Endothelial cell (in vitro differentiated cells): ENCODE measurements around the gene ADAMTS19. TPM values are rescaled to one million over a fixed set of nuclear protein-coding genes. Genes with fewer than 3 reads are reported as not detected.
A peak's percentile ranks its signal among the peaks of the same experiment; 100 is the strongest.

Experiments used
- DNase-seq: peaks from one replicate; pipeline ENCODE4 v3.0.0; 2021; ENCODE audit warnings: low spot score
- H3K27ac Mint-ChIP-seq: one replicate; pipeline ENCODE4 v1.8.0; 2021; ENCODE audit warnings: mixed read lengths, inconsistent platforms; ENCODE audit not compliant: unreplicated experiment
- H3K27me3 Mint-ChIP-seq: one replicate; pipeline ENCODE4 v1.8.0; 2021; ENCODE audit warnings: mild to moderate bottlenecking, moderate library complexity, mixed read lengths, inconsistent platforms; ENCODE audit not compliant: unreplicated experiment
- H3K36me3 Mint-ChIP-seq: one replicate; pipeline ENCODE4 v1.8.0; 2021; ENCODE audit warnings: mild to moderate bottlenecking, low read depth, mixed read lengths, inconsistent platforms; ENCODE audit not compliant: unreplicated experiment
- H3K4me1 Mint-ChIP-seq: one replicate; pipeline ENCODE4 v1.8.0; 2021; ENCODE audit warnings: mild to moderate bottlenecking, mixed read lengths, inconsistent platforms; ENCODE audit not compliant: unreplicated experiment
- H3K4me3 Mint-ChIP-seq: one replicate; pipeline ENCODE4 v1.8.0; 2021; ENCODE audit warnings: mild to moderate bottlenecking, mixed read lengths, inconsistent platforms; ENCODE audit not compliant: unreplicated experiment
- H3K9me3 Mint-ChIP-seq: one replicate; pipeline ENCODE4 v1.8.0; 2021; ENCODE audit warnings: mixed read lengths, inconsistent platforms; ENCODE audit not compliant: unreplicated experiment
- total RNA-seq: library from RNA; stranded (reverse); fragmentation: NEBNext Ultra II Directional; extraction: Animal tissue kit (Norgen Biotek cat#: 25700); gene quantifications from one replicate; pipeline ENCODE4 v1.2.1, GENCODE V29; 2021; ENCODE audit not compliant: unreplicated experiment
- TF ChIP-seq, protein P1 (sequence below): fragments of 200-600 bp; sonication (generic); IDR thresholded peaks from one replicate; pipeline ENCODE4 v1.5.0; 2021; ENCODE audit warnings: antibody characterized with exemption; ENCODE audit not compliant: unreplicated experiment

ADAMTS19 gene
- total RNA-seq, 1 donor from 2014 or later = 6.9 TPM

DNA sequence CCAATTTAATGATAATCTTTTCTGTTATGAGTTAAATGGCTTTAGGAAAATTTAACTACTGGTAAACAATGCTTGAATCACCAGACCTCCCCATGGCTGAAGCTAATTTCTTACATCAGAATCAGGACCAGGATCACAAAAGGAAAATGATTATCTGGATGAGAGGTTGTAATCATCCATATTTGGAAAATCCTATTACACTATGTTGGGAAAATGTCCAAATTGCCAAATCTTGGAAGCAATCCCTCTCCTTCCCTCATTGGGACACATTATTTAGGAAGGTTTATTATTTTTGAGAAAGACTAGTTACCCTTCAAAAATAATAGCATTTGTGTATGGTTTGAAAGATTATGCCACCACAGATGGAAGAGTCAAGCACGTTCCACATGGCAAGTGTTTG is 157.1 kb downstream of the ADAMTS19 start:
- no peak overlapping the region for H3K4me3 Mint-ChIP-seq
- no peak for DNase-seq
- TF ChIP-seq, protein P1, sequence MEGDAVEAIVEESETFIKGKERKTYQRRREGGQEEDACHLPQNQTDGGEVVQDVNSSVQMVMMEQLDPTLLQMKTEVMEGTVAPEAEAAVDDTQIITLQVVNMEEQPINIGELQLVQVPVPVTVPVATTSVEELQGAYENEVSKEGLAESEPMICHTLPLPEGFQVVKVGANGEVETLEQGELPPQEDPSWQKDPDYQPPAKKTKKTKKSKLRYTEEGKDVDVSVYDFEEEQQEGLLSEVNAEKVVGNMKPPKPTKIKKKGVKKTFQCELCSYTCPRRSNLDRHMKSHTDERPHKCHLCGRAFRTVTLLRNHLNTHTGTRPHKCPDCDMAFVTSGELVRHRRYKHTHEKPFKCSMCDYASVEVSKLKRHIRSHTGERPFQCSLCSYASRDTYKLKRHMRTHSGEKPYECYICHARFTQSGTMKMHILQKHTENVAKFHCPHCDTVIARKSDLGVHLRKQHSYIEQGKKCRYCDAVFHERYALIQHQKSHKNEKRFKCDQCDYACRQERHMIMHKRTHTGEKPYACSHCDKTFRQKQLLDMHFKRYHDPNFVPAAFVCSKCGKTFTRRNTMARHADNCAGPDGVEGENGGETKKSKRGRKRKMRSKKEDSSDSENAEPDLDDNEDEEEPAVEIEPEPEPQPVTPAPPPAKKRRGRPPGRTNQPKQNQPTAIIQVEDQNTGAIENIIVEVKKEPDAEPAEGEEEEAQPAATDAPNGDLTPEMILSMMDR = no peak
- no peaks in the 10 kb centered on the region for H3K9me3 Mint-ChIP-seq
- no peaks in the 10 kb centered on the region for H3K27me3 Mint-ChIP-seq
- no peak overlapping the region for H3K27ac Mint-ChIP-seq
- no peaks in the 10 kb centered on the region for H3K36me3 Mint-ChIP-seq
- peaks cover 7% of the 10 kb centered on the region for H3K4me1 Mint-ChIP-seq

DNA sequence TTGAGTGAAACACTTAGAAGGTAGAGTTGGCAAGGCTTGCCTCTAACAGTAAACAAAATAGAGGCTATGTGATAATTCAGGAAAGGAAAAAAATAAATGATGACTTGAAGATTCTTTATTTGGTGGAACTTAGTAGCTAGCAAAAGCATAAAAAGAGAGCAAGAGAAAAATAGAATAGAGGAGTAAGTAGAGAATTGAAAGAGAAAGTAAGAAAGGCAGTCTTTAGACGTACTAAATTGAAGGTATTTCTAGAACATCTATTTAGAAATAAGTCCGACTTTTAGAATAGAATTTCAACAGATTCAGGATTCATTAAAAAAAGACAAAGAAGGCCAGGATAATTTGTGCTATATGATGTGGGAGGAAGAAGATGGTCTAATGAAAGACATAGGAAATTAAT is 159.7 kb downstream of the ADAMTS19 start:
- no peaks in the 10 kb centered on the region for H3K9me3 Mint-ChIP-seq
- TF ChIP-seq, protein P1 = no peak
- H3K4me3 Mint-ChIP-seq = no peak overlapping the region
- peaks cover 8% of the 10 kb centered on the region for H3K4me1 Mint-ChIP-seq
- H3K27ac Mint-ChIP-seq = no peak overlapping the region
- no peaks in the 10 kb centered on the region for H3K27me3 Mint-ChIP-seq
- no peaks in the 10 kb centered on the region for H3K36me3 Mint-ChIP-seq
- DNase-seq = no peak

DNA sequence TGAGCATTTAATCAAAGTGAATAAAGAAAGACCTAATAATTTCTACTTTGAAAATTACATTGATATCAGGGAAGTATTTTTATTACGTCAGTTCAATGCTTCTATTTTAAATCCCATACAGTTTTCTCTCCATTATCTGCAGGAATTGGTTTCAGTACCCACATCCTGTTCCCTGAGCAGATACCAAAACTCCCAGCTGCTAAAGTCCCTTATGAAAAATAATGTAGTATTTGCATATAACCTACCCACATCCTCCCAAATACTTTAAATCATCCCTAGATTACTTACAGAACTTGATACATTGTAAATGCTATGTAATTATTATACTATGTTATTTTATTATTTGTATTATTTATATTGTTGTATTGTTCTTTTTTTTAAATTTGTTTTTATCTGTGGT is 162.4 kb downstream of the ADAMTS19 start:
- Mint-ChIP-seq H3K9me3 (no peaks in the 10 kb centered on the region), H3K27ac (no peak overlapping the region), H3K4me3 (no peak overlapping the region), H3K4me1 (peaks cover 5% of the 10 kb centered on the region), H3K36me3 (peaks cover 6% of the 10 kb centered on the region), H3K27me3 (no peaks in the 10 kb centered on the region)
- no peak for DNase-seq
- TF ChIP-seq, protein P1 = no peak

DNA sequence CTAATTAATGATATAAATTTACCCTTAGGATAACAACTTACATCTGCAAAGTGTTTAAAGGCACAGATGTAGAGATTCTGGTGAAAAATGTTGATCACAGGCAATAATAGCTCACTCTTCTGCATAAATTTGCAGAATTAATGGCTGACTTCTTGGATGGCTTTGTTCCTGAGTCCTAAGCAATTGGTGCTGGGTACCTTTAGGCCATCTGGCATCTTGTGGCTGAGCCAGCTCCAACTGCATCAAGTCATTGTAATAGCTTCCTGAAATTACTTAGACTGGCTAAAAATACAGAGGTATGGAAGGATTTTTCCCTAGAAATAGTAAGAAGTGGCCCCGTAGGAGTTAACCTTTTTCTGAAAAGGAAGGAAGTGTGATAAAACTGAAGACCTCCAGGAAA is 169.5 kb downstream of the ADAMTS19 start:
- Mint-ChIP-seq H3K27me3 (no peaks in the 10 kb centered on the region), H3K4me3 (no peak overlapping the region), H3K36me3 (peaks cover 11% of the 10 kb centered on the region), H3K27ac (peak overlapping the region; percentile 38), H3K4me1 (peaks cover 15% of the 10 kb centered on the region), H3K9me3 (no peaks in the 10 kb centered on the region)
- DNase-seq = no peak
- TF ChIP-seq, protein P1 = no peak

DNA sequence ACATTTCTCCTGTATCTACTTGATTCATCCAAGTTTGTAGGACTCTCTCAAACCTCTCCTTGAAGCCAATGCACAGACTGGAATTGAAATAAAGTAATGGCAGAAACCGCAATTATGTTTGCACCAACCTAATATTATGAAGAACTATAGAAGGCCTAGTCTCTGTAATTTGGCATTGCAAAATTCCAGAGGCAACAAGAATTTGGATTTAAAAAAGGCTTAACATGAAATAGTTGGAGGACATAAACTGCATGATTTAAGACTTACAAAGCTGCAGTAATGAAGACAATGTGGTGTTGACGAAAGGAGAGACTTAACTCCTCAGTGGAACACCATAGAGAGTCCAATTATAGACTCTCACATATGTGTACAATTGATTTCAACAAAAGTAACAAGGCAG is 170.0 kb downstream of the ADAMTS19 start:
- peaks cover 11% of the 10 kb centered on the region for H3K36me3 Mint-ChIP-seq
- TF ChIP-seq, protein P1 = no peak
- peaks cover 15% of the 10 kb centered on the region for H3K4me1 Mint-ChIP-seq
- no peak overlapping the region for H3K4me3 Mint-ChIP-seq
- peak overlapping the region; percentile 38 for H3K27ac Mint-ChIP-seq
- no peaks in the 10 kb centered on the region for H3K9me3 Mint-ChIP-seq
- H3K27me3 Mint-ChIP-seq = no peaks in the 10 kb centered on the region
- no peak for DNase-seq
